Fibroblast of lung (primary cell): ENCODE results near the gene GDI1.

Experiments
- CTCF ChIP-seq, 2 donors: IDR thresholded peaks in 1 of 2; conservative IDR thresholded peaks in 1 of 2; 1 replicate in 1 of 2; 2 replicates in 1 of 2; pipeline ENCODE4 v1.5.1; 2011 to 2012; ENCODE audit warnings: low read length in 2 of 2, control low read depth in 1 of 2, inconsistent platforms in 1 of 2, low read depth in 1 of 2, mild to moderate bottlenecking in 1 of 2
- EZH2 ChIP-seq: IDR thresholded peaks from 2 replicates; pipeline ENCODE4 v1.5.1; 2012; ENCODE audit warnings: low read length, control low read depth, mild to moderate bottlenecking; ENCODE audit errors: missing control alignments

DNA sequence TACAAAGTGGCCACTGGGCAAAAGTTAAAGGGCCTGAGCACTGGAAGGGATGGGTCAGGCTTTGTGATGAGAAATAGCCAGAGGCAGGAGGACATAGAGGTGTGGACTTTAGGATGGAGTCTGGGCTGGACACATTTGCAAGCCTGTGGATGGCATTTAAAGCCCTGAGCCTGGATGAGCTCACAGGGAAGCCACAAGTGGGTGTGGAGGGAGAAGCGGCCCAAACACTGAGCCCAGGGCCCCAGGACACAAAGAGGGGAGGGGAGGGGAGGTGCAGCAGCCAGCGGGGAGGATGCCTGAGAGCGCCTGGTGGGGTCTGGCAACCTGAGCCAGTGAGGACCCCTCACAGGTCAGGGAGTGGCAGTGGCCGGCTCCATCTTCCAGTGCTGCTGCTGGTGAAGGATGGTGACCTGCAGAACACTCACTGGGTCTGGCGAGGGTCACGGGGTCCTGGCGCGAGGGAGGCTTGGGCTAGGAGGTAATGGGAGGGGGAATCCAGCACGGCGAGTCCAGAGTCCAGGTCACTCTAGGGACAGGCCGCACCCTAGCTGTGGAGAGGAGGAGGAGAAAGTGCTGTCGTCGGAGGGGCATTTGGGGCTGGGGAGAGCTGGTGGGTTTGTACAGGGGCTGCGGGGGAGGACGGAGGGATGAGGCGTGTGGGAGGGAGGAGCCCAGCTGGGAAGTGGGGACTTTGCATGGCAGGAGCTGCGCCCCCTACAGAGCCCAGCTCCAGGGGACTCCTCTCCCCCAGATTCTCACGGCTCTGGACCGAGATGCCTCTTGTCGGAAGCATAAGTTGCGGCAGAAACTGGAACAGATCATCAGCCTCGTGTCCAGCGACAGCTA lies 35.1 kb downstream of the GDI1 start:
- TF ChIP-seq EZH2 = no peak
- TF ChIP-seq CTCF (conservative IDR thresholded peaks at IDR 0.05 in 1 of 2, IDR thresholded peaks at IDR 0.05 in 1 of 2; ENCODE audit: low read depth in 1 of 2, low read length in 2 of 2) = no peak
